Measurements from ENCODE around the gene CDK1.

DNA sequence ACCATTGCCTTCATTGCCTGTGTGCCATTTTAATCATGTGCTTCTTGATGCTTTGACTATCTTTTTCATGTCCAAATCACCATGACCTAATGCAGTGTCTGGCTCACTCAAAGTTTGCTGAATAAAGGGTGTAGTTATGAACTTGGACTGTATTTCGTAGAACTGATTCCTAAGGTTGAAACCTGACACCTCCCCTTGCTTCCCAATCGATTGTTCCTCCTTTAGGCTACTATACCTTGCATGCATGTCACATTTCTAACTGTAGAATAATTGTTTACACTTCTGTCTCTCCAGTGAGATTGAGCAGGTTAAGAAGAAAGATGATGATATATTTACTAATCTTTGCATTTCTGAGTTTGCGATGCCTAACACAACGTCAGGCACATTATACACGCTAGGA lies 41.0 kb upstream of the CDK1 start:
- TF ChIP-seq, protein P1, sequence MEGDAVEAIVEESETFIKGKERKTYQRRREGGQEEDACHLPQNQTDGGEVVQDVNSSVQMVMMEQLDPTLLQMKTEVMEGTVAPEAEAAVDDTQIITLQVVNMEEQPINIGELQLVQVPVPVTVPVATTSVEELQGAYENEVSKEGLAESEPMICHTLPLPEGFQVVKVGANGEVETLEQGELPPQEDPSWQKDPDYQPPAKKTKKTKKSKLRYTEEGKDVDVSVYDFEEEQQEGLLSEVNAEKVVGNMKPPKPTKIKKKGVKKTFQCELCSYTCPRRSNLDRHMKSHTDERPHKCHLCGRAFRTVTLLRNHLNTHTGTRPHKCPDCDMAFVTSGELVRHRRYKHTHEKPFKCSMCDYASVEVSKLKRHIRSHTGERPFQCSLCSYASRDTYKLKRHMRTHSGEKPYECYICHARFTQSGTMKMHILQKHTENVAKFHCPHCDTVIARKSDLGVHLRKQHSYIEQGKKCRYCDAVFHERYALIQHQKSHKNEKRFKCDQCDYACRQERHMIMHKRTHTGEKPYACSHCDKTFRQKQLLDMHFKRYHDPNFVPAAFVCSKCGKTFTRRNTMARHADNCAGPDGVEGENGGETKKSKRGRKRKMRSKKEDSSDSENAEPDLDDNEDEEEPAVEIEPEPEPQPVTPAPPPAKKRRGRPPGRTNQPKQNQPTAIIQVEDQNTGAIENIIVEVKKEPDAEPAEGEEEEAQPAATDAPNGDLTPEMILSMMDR (conservative IDR thresholded peaks at IDR 0.05 in 1 of 2, IDR thresholded peaks at IDR 0.05 in 1 of 2; ENCODE audit: extremely low read depth in 1 of 2, insufficient read depth in 1 of 2, low read depth in 1 of 2, low read length in 2 of 2), result no peak
- no peak for TF ChIP-seq EZH2 (IDR thresholded peaks at IDR 0.05; ENCODE audit: borderline replicate concordance, low read length)
